Activated T-cell treated with anti-CD3 and anti-CD28 coated beads for 1 hour (primary cell): ENCODE measurements around the gene FRMD6.
"Not testable (repeated sequence)": the region's sequence is repeated elsewhere in the genome, so short reads cannot be mapped to it uniquely, and the experiment has no call there.

Experiments used
- DNase-seq: peaks from one replicate; pipeline ENCODE4 v3.0.0-alpha.2; 2020; ENCODE audit warnings: low read depth

FRMD6 gene

DNA sequence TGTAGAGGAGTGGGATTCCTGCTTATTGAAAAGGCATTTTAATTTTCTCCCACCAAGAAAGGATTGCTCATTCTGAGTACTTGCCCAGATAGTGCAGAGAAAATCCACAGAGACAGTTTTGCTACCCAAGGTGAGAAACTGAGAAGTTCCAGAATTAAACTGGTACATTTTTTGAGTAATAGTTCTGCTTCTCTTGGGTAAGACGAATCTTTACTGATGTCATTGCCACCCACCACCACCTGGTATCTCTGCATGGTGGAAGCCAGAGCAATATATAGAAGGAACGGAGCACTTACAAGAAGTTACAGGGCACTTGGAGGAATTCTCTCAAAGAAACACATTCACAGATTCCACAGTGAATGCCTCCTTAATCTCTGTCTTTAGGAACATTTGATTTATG lies 20.7 kb upstream of the FRMD6 start:
- no peak for DNase-seq

DNA sequence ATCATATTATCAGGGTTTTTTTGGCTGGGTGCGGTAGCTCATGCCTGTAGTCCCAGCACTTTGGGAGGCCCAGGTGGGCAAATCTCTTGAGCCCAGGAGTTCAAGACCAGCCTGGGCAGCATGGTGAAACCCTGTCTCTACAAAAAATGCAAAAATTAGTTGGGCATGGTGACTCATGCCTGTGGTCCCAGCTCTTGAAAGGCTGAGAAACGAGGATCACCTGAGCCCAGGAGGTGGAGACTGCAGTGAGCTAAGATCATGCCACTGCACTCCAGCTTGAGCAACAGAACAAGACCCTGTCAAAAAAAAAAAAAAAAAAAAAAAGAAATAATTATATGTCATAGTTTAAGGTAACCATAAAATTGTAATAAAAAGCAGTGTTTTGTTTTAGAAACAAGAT lies 18.4 kb upstream of the FRMD6 start:
- DNase-seq: not testable (repeated sequence)

DNA sequence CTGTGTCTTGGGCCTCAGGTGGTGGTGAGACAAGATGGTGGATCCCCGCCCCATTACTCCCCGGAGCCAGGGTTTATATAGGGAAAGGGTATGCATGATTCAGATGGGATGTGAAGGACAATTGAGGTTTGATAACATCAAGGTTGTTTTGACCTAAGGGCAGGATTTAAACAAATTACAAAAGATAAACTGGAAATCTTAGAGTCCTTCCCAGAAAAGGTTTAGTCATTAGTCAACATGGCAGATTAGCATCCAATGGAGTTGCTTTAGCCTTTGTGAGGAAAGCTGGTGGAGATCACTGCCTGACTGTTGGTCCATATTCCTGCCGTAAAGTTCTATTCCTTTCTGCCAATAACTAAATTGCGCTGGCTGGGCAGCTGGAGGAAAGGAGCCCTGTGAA lies 15.6 kb upstream of the FRMD6 start:
- DNase-seq: no peak

DNA sequence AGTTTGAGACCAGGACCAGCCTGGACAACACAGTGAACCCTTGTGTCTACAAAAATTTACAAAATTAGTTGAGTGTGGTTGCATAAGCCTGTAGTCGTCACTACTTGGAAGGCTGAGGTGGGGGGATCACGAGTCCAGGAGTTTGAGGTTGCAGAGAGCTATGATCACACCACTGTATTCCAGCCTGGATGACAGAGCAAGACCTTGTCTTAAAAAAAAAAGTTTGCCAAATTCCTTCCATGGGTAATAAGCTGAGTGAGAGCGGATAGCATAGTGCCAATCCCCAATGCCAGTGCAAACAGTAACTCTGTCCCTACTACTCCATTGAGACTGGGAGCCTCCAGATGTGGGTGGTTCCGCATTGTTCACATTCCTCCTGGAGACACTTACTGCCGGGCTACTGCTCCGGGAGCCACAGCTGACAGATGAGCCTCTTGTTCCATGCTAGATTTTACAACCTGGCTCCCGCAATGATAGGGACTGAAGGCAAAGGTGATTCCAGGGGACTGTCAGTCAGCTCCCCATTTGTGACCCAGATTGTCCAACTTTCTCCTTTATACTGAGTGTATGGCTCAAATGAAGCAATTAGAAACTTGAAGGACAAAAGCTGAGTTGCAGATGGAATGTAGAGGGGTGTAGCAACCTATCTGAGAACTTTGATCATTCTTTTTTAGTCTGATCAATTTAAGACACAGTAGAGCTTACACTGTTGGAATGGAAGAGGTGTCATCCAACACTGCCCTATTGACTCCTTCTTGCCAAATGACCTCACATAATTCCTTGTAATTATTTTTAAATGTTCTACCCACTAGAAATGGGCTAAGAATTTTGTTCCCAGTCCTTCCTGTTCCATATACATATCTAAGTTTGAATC lies 13.4 kb upstream of the FRMD6 start:
- no peak for DNase-seq

DNA sequence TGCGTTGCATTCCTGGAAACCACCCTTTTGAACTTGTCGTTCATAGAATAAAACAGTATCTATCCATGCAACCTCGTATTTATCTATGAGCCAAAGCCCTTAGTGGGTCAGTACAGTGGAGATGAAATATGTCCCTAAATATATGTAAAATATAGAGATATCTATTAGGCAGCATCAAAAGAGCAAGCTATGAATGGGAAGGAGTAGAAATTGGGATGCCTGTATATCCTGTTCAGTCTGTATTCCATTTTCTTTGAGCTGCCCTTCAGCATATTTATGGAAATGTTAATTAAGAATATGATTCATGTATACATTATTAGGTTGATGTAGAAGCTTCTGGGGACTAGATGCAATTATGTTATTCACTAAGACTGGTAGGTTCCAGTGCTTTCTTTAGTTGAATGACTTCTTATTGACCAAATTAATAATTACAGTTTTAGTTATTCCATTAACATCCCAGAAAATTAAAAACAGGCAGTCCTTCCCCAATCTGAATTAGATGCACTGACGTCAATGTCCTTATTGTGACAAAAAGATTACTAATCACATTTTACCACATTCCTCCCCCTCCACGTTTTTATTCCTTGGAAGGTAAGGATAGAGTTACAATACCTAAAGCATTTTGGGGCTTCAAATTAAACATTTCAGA lies 11.9 kb upstream of the FRMD6 start:
- no peak for DNase-seq

DNA sequence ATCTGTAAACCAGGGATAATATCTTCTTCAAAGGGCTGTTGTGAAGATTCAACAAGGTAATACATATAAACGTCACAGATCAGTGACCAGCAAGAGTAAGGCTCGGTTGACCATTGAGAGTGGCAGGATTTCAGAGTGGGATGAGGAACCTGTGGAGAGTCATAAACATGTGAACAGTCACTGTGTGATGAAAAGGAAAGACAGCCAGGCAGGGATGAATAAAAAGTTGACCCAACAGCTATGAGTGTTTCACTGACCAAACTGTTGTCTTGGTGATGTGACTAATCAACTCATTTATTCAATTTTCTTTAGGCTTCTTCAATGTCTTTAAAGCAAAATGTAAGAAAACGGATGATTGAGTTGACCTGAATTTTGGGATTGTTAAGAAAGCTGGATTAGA lies 8.6 kb upstream of the FRMD6 start:
- no peak for DNase-seq

DNA sequence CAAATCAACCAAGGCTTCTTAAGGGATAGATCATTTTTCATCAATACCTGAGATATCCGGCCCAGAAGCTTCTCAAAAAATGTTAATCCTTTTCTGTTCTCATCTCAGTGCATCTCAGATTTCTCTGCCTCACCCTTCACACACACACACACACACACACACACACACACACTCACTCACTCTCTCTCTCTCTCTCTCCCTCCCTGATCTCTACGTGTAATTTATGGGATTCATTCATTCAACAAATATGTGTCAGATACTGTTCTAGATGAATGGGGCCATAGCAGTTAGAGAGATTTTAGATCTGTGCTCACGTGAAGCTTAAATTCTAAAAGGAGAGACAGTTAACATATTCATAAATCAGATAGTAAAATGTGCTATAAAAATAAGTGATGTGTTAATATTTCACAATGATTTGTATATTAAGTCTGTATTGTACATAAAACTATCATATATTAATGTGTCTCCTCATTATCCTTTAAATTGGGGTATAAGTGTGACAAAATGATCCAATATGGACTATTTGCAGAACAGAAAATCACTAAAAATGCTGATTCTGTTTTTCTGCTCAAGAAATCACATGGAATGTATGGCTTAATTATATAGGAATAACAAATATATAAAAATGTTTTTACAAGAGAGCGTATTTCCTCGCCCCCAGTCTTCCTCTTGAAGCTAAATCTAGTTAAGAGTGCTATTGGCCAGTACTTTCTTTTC lies 7.3 kb upstream of the FRMD6 start:
- DNase-seq: no peak

DNA sequence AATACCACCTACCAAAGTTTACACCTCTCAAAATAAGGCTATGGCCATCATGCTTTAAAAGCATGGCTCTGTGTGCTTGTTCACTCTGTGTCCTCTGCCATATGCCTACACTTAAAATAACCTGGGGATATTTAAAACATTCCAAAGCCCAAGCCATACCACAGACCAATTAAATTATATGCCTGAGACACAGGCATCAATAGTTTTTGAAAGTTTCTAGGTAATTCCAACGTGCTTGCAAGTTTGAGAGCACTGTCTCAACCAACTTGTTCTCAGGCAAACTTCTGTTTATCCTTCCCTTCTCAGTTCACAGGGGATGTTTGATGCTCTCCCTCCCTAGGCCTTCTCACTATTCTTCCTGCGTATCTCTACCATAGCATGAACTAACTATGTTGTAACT lies 3.4 kb upstream of the FRMD6 start:
- DNase-seq: no peak

DNA sequence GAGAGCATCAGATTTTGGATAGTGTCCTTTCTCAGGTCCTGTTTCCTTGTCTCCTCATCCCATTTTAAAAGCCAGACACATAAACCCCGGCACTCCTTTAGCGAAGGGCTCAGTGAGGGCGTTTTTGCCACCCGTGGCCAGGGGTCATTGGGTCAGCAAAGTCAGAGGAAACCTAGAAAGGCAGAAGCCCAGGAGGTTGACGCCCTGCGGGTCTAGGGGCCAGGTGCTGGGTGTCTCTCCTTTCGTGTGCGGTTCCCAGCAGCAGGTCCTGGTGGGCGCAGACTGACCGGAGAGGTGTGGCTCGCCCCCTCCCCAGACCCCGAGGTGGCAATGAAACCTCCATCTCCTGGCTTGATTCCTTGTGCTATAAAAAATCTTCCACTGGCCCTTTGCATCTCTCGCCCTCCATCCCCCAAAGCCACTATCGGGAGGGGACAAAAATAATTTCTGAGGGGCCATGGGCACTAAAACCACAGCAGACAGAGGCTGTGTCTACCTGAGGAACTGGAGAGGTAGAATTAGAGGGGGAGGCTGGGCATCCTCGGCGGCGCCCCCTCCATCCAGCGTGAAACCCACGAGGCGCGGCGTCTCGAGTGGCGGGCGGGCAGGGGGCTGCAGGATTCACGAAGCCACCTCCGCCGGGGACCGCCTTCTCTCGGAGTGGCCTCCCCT lies 858 bp upstream of the FRMD6 start:
- no peak for DNase-seq

DNA sequence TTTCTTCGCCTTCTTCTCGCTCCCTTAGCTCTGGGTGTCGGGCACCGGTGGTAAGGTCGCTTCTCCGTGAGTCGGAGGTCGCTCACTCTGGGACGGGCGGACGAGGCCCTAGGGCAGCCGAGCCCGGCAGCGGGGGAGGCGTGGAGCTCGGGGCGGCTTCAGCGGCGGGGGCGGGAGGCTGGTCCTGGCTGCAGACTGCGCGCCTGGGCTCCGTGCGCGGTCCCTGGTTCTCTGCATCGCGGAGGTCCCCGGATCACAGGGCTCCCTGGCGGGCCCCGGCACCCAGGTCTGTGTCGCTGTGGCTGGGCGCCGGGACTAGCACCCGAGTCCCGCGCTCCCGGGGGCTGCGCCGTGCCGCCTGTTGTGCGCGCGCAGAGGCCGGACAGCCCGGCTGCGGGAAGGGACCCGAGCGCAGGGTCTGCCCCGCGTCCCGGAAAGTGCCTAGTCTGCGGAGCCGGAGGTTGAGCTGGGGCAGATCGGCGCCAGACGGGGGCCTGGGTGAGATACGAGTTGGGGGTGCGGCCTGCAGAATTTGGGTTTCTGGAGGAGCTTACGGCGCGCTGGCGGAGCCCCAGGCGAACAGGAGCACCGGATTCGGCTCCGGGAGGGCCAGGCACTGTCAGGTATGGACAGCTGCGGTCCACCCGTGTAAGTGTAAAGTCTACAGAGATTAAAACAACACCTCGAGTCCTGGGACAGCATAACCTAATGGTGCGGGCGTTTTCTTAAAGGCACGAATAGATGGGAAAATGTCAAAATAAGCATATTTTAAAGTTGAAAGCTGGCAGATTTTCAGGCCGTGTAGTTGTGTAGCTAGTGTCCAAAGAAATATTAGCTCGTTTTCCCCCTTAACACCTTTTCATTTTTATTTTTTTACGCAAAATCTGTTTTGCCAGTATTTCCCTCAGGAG lies 713 bp downstream of the FRMD6 start:
- peak; percentile 16 for DNase-seq

DNA sequence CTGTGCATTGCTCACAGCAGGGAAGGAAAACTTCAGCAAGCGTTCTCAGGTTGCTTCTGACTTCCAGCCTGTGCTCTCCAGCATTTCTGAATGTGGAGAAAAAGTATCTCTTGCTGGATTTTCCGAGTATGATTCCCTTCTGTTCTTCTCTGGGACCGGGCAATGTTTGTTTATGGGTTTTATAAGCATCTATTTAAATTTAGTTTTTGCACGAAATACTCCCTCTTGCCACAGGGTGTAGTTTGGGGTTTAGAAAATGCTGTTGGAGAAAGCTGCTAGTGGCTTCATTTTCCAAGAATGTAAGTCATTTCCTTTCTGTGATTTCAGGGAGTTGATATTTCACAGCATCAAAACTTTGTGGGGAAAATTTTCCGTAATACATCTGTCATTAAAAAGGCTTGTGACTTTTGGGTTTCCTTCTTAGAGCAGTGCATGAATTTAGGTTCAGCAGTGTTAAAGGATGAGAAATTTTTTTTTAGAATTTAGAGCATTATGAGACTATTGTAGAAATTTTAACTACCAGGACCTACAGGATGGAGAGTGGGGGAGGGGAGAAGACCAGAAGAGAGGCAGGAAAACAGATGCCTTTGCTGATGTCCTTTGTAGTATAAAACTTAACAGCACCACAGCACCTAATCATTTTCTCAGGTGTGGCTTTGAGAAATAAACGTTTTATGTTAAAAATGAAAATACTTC lies 1.5 kb downstream of the FRMD6 start:
- DNase-seq: no peak

DNA sequence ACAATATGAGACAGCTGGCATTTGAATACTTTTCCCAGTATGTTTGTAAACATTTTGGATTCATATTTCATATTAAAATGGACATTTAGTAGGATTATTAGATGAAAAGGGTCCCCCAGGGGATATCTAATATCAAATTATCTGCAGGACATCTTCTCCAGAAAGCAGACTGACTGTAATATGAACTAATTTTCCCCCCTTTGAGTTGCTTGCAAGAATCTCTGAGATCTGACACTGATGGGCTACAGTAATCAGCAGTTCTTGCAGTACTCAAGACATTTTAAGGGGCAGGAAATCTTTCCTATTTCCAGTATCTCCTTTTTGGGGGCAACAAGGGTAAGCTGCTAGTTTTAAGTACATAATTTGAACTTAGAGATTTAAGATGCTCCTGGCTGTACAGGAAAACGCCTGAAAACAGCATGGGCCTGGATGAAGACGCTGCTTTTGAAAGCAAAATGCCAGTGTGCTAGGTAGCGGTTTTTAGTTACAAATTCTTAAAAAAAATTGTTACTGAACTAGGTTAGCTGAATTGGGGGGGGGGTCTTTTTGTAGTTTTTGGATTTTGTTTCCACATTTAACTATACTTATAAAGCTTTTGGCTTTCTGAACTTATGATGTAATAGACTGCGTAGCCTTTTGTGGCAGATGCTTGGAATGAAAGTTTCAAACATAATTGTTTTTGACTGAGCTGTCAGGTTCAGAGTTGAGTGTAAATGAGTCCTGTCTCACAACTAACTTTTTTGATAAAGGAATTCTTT lies 2.2 kb downstream of the FRMD6 start:
- DNase-seq: no peak

DNA sequence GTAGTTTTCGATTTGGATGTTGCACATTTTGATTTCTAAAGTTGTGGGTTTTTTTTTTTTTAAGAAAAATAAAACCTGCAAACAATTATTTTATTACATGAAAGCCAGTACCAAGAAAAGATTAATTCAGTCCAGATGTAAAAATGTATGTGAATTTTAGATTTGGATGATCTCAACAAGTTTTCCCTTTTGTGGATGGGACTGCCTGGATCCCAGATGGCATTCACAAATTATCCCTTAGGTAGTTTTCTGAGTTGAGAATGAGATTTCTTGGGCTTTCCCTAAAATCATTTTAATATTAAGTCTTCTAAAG lies 2.8 kb downstream of the FRMD6 start:
- no peak for DNase-seq

DNA sequence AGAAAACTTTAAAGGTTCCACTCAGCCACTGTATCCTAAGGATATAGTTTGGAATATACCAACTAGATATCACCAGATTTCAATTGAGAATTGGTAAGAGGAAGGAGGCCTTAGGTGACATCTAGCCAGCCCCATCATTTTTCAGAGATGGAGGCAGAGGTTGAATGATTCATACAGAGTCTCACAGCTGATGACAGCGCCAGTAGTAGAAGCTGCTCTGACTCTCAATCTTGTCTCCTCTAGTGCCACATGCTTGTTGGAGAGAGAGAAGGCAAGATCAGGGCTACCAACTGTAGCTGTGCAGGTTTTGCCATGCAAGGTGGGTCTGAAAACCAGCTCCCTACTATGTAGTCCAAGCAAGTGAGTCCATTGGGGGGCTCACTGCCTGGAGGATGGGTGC lies 6.1 kb downstream of the FRMD6 start:
- no peak for DNase-seq

DNA sequence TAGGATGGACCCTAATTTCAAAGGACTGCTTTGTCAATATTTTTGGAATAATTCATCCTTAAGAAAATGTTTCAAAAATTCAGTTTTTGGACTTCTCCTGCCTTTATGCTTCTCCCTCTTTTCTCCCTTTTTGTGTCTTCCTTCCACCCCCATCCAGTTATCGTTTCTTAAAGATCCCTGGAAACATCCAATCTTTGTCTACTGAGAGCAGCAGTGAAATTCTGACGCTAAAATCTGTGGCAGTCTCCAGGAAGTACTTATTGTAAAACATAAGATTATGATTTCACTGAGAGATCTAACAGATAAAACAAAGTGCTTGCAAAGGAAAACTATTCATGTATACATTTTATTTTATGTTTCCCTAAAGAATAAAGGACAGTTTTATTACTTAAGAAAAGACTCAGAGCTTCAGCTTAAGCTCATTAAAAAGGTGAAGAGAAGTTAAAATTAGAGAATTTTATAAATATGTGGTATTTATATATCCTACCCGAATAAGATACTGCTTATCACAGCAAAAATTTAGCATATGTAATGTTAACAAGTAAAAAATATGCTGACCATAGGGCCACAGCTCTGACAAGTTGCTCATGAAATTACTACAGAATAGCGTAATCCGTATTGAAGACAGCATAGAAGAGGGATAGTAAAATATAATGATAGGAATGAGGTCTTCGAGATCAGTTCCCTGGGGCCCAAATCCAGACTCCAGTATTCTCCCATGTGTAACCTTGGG lies 6.9 kb downstream of the FRMD6 start:
- DNase-seq: no peak

DNA sequence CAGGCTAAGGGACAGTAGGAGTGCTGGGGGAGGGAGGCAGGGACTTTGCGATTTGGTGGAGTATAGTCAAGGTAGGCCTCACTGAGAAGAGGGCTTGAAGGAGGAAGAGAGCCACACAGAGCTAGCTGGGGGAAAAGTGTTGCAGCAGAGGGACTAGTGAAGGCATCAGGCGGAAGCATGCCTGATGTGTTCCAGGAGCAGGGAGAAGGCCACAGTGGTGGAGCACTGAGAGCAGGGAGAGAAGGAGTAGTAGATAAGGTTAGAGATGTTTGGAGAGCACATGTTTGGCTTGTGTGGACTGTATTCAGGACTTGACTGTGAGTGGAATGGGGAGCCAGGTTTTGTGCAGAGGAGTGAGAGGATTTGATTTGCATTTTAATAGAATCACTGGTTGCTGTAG lies 9.0 kb downstream of the FRMD6 start:
- no peak for DNase-seq

DNA sequence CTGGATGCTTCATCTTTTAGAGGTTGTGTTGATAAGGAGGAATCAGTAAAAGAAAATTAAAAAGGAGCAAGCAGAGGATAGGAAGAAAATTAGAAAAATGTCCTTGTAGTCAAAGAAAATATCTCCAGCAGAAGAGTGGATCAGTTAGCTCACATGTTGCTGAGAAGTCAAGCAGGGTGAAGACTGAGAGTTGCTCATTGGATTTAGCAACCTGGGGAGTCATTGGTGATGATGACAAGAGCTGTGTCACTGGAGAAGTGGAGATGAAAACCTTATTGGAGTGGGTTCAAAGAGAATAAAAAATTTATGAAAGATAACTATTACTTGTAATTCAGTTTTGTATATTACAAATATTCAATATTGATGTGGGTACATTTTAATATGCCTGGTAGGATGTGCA lies 9.8 kb downstream of the FRMD6 start:
- no peak for DNase-seq

DNA sequence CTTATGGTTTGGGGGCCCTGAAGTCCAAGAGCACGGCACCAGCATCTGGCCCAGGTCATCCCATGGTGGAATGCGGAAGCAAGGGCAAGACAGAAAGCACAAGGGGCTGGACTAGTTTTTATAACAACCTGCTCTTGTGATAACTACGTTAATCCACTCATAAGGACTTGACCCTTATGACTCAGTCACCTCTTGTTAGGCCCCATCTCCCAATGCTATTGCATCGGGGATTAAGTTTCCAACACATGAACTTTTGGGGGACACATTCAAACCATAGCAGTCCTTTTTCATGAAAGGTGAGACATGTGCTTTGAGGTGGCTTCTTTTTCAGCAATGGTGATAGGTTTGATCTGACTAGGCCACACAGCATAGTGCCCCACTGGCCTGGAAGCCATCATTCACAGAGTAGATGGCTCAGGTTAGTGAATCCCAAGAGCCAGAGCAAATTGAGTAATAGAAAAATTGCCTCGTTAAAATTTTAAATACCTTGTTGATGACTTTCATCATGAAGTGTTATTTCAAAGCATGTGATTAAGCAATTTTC lies 12.1 kb downstream of the FRMD6 start:
- DNase-seq: no peak

DNA sequence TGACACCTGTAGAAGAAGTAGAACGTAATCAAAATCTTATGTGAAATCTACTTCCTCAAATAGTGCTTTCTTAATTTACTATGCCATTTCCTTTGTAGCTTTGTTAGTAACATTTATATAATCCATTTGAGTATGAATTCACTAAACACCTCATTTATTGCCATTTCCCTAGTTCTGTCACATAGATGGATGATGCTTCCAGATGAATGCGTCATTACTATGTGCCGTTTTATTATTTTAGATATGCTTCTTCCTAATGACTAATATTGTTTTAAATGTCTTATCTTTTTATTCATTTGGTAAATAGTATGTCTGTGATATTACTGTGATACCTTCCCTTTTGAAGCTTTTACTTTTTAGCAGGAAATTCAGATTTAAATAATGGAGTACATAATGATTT lies 14.4 kb downstream of the FRMD6 start:
- DNase-seq: no peak
